Calu3 (cell line): Measurements from ENCODE around the gene FBXO34. TPM values are rescaled to one million over a fixed set of nuclear protein-coding genes. Genes with fewer than 3 reads are reported as not detected.

ENCODE experiments used
- BruUV-seq: library from RNA; stranded (reverse); fragments of 400-500 nt; replicated peaks from 2 replicates; lab custom pipeline; 2021; lab: Mats Ljungman, UMichigan
- CTCF ChIA-PET: fragments of 300-600 bp; sonication (Branson Sonifier 250); formaldehyde crosslinking; loops from one replicate; lab custom pipeline; 2022; ENCODE audit warnings: antibody characterized with exemption; lab: Charles Lee
- DNase-seq: peaks from one replicate; pipeline ENCODE4 v3.0.0; 2022
- H3K27ac Mint-ChIP-seq: one replicate; pipeline ENCODE4 v1.8.0; 2022; ENCODE audit warnings: mixed read lengths; ENCODE audit not compliant: unreplicated experiment
- H3K27me3 Mint-ChIP-seq: one replicate; pipeline ENCODE4 v1.8.0; 2022; ENCODE audit warnings: mixed read lengths; ENCODE audit not compliant: unreplicated experiment
- H3K36me3 Mint-ChIP-seq: one replicate; pipeline ENCODE4 v1.8.0; 2022; ENCODE audit warnings: mild to moderate bottlenecking, moderate library complexity, mixed read lengths; ENCODE audit not compliant: insufficient read depth, unreplicated experiment
- H3K4me1 Mint-ChIP-seq: one replicate; pipeline ENCODE4 v1.8.0; 2022; ENCODE audit warnings: mild to moderate bottlenecking, low read depth, mixed read lengths; ENCODE audit not compliant: unreplicated experiment
- H3K4me3 Mint-ChIP-seq: one replicate; pipeline ENCODE4 v1.8.0; 2022; ENCODE audit warnings: mild to moderate bottlenecking, low read depth, moderate library complexity, mixed read lengths; ENCODE audit not compliant: unreplicated experiment
- H3K9me3 Mint-ChIP-seq: one replicate; pipeline ENCODE4 v1.8.0; 2022; ENCODE audit warnings: low read depth, mixed read lengths; ENCODE audit not compliant: unreplicated experiment
- intact Hi-C: fragments of 100-400 bp; cut with micrococcal nuclease; formaldehyde crosslinking; loops from one replicate; pipeline ENCODE4 v1.10.0; 2022; ENCODE audit not compliant: unreplicated experiment
- total RNA-seq: library from RNA; stranded (reverse); gene quantifications from 2 replicates; pipeline ENCODE4 v1.2.3, GENCODE V29; 2022
- TF ChIP-seq, protein P1 (sequence below): fragments of 200-600 bp; IDR thresholded peaks from one replicate; pipeline ENCODE4 v1.8.0; 2022; ENCODE audit warnings: antibody characterized with exemption; ENCODE audit not compliant: unreplicated experiment

The FBXO34 gene
- total RNA-seq, 1 experiment from 2014 or later = 30.0 TPM

DNA sequence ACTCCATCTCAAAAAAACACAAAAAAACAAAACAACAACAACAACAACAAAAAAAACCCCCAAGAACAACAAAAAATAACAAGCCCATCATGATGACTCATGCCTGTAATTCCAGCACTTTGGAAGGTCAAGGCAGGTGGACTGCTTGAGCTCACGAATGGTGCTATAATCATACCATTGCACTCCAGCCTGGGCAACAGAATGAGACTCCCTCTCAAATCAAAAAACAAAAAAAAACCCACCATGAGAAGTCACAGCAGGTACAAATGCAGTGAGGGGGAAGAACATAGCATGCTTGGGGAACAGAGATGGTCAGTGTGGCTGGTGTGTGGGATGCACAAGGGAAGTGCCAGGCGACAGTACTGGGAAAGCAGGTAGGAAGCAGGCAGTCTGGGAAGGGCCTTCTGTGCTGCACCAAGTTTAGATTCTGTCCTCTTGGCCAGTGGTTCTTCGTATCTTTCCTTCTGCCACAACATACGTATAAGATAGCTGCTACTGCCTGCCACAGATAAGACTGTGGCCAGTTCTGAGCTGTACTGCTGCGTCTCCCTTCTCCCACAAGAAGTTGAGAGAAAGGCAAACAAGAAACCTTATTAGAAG lies 112.4 kb downstream of the FBXO34 start:
- BruUV-seq = no TSS peak
- intact Hi-C loops = no loop called here
- DNase-seq = no peak
- Mint-ChIP-seq H3K9me3 (no peaks in the 10 kb centered on the region), H3K4me3 (no peak overlapping the region), H3K4me1 (peaks cover 8% of the 10 kb centered on the region), H3K27ac (no peak overlapping the region), H3K36me3 (peaks cover 4% of the 10 kb centered on the region), H3K27me3 (no peaks in the 10 kb centered on the region)
- CTCF ChIA-PET = interaction anchor here (0.5 to 0.7 kb wide), 2 partner anchors 46 to 251 kb away, joined by 3 to 5 read pairs; no protein-coding TSS in a partner anchor
- TF ChIP-seq, protein P1, sequence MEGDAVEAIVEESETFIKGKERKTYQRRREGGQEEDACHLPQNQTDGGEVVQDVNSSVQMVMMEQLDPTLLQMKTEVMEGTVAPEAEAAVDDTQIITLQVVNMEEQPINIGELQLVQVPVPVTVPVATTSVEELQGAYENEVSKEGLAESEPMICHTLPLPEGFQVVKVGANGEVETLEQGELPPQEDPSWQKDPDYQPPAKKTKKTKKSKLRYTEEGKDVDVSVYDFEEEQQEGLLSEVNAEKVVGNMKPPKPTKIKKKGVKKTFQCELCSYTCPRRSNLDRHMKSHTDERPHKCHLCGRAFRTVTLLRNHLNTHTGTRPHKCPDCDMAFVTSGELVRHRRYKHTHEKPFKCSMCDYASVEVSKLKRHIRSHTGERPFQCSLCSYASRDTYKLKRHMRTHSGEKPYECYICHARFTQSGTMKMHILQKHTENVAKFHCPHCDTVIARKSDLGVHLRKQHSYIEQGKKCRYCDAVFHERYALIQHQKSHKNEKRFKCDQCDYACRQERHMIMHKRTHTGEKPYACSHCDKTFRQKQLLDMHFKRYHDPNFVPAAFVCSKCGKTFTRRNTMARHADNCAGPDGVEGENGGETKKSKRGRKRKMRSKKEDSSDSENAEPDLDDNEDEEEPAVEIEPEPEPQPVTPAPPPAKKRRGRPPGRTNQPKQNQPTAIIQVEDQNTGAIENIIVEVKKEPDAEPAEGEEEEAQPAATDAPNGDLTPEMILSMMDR = no peak

DNA sequence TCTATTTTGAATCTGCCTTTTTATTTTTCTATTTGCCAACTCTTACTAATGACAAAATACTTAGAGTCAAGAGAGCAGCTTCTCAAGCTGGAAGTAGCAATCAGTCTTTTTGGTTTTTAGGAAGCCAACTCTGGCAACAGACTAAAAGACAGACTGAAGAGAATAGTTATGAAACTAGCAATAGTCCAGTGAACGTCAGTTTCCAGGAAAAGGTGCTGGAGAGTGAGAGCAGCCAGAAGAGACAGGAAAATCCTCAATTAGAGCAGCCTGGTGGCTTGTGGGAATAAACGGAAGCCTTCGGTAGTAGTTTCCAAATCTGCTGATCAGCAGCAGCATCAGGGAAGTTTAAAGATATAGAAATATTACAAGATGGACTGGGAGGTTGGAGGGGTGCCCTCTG lies 113.3 kb downstream of the FBXO34 start:
- H3K27ac Mint-ChIP-seq = no peak overlapping the region
- TF ChIP-seq, protein P1 = no peak
- H3K36me3 Mint-ChIP-seq = peaks cover 4% of the 10 kb centered on the region
- H3K4me3 Mint-ChIP-seq = no peak overlapping the region
- intact Hi-C loops = no loop called here
- H3K27me3 Mint-ChIP-seq = no peaks in the 10 kb centered on the region
- DNase-seq = no peak
- H3K4me1 Mint-ChIP-seq = peaks cover 8% of the 10 kb centered on the region
- H3K9me3 Mint-ChIP-seq = no peaks in the 10 kb centered on the region
- no TSS peak for BruUV-seq
- CTCF ChIA-PET = interaction anchor here (1.0 kb wide), 1 partner anchor 27 kb away, joined by 3 read pairs; the partner anchor contains the start of gene ATG14

DNA sequence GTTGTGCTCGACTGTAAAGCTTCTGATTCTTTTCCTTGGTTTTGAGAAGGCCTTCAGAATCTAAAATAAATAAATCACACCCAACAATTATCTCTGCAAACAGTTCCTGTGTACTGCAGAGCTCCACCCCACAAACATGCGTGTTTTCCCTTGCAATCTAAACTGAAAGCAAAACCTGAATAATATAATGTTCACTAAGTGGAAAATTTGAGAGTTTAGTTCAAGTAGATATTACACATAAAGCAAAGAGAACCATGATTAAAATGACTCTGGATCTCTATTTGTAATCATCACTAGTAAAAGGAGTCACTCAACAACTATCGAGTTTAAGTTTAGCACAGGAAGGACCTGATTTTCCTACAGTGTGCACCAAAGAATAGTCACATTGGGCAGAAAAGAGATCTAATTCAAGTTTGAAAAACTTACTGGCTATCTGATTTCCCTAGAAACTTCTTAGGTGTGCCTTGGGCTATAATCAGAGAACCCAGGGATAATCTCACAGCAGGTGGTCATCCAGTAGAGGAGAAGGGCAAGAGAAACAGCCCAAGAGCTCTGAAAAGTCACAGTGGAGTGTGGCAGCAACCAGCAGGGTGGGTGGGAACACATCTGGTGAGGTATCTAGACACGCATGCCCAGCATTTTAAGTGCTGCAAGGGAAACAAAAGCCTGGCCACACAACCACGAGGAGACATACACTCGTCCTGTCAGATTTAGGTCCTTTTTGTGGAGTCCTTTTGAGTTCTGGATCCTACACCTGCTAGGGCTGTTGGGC lies 115.0 kb downstream of the FBXO34 start:
- Mint-ChIP-seq H3K36me3 (peaks cover 4% of the 10 kb centered on the region), H3K4me1 (peaks cover 8% of the 10 kb centered on the region), H3K27ac (peak overlapping the region; percentile 57), H3K4me3 (no peak overlapping the region), H3K27me3 (no peaks in the 10 kb centered on the region), H3K9me3 (no peaks in the 10 kb centered on the region)
- intact Hi-C loops = no loop called here
- BruUV-seq = no TSS peak
- TF ChIP-seq, protein P1 = no peak
- DNase-seq = no peak
- CTCF ChIA-PET = interaction anchor here (0.7 to 1.2 kb wide), 2 partner anchors 32 to 140 kb away, joined by 3 read pairs; no protein-coding TSS in a partner anchor

DNA sequence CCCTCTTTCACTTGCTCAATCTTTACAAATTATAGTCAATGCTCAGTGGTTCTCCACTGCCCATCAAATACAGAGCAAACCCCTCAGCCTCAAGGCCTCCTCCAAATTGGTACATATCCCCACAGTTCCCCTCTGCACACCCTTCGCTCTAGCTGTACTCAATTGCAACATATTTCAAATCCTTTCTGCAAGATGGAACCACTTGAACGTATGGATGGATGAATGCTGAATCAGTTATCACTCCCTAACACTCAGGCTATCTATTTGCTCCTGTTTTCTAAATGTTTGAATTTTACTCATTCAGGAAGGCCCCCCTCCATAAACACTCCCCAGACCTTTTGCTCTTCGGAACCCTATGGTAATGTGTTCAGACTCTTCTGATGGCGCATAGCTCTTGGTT lies 115.9 kb downstream of the FBXO34 start:
- Mint-ChIP-seq H3K4me3 (no peak overlapping the region), H3K36me3 (peaks cover 4% of the 10 kb centered on the region), H3K27me3 (no peaks in the 10 kb centered on the region), H3K9me3 (no peaks in the 10 kb centered on the region), H3K4me1 (peaks cover 8% of the 10 kb centered on the region), H3K27ac (no peak overlapping the region)
- BruUV-seq = no TSS peak
- TF ChIP-seq, protein P1 = no peak
- DNase-seq = no peak
- intact Hi-C loops = no loop called here
- CTCF ChIA-PET = interaction anchor here (0.7 kb wide), 1 partner anchor 33 kb away, joined by 3 read pairs; no protein-coding TSS in a partner anchor
